ENCODE data around the gene CDH4.

DNA sequence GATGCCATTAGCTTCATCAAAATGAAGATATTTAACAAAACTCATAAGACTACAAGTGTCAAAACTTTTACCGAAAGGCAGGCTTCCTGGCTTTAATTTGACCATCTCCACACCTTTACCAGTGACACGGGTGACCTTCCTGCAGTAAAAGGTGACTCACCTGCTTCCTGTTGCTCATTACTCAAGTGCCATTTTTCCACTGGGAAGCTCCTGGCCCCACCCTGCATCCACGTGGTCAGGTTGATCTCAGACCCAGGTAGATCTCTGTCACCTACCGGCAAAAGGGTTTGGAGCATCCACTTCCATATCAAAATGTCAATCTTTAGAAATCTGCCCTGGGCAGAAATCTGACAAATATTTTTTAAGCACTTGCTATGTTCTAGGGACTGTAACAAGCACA is 31.9 kb upstream of the CDH4 start:
- TF ChIP-seq, protein P1, sequence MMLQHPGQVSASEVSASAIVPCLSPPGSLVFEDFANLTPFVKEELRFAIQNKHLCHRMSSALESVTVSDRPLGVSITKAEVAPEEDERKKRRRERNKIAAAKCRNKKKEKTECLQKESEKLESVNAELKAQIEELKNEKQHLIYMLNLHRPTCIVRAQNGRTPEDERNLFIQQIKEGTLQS (CRISPR knock-in tag; IDR thresholded peaks at IDR 0.05) = no peak
- TF ChIP-seq, protein P2, sequence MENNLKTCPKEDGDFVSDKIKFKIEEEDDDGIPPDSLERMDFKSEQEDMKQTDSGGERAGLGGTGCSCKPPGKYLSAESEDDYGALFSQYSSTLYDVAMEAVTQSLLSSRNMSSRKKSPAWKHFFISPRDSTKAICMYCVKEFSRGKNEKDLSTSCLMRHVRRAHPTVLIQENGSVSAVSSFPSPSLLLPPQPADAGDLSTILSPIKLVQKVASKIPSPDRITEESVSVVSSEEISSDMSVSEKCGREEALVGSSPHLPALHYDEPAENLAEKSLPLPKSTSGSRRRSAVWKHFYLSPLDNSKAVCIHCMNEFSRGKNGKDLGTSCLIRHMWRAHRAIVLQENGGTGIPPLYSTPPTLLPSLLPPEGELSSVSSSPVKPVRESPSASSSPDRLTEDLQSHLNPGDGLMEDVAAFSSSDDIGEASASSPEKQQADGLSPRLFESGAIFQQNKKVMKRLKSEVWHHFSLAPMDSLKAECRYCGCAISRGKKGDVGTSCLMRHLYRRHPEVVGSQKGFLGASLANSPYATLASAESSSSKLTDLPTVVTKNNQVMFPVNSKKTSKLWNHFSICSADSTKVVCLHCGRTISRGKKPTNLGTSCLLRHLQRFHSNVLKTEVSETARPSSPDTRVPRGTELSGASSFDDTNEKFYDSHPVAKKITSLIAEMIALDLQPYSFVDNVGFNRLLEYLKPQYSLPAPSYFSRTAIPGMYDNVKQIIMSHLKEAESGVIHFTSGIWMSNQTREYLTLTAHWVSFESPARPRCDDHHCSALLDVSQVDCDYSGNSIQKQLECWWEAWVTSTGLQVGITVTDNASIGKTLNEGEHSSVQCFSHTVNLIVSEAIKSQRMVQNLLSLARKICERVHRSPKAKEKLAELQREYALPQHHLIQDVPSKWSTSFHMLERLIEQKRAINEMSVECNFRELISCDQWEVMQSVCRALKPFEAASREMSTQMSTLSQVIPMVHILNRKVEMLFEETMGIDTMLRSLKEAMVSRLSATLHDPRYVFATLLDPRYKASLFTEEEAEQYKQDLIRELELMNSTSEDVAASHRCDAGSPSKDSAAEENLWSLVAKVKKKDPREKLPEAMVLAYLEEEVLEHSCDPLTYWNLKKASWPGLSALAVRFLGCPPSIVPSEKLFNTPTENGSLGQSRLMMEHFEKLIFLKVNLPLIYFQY (CRISPR knock-in tag; IDR thresholded peaks at IDR 0.05; ENCODE audit: borderline replicate concordance) = no peak
- no peak for TF ChIP-seq ZFP90 (CRISPR knock-in tag; IDR thresholded peaks at IDR 0.05; ENCODE audit: borderline replicate concordance)
- no peak for TF ChIP-seq JUN (CRISPR knock-in tag; IDR thresholded peaks at IDR 0.05)

All from HepG2 (cell line).